Esophagus muscularis mucosa (tissue), 4 donors: ENCODE data around the gene UBR3. TPM values are rescaled to one million over a fixed set of nuclear protein-coding genes. Genes with fewer than 3 reads are reported as not detected.

Experiments used
- DNase-seq: peaks from one replicate; pipeline ENCODE4 v3.0.0-alpha.2; 2017; ENCODE audit errors: extremely low spot score
- H3K27ac ChIP-seq, 4 donors: fragments of 200-600 bp; sonication (generic); replicated peaks in 1 of 4; 1 replicate in 3 of 4; 2 replicates in 1 of 4; pipeline ENCODE4 v1.5.1; 2016 to 2019; ENCODE audit warnings: mild to moderate bottlenecking in 1 of 4
- H3K27me3 ChIP-seq, 4 donors: fragments of 200-600 bp; sonication (generic); one replicate each; pipeline versions ENCODE4 v1.5.1 to v1.6.0; 2016 to 2019
- H3K36me3 ChIP-seq, 4 donors: fragments of 200-600 bp; sonication (generic); one replicate each; pipeline ENCODE4 v1.5.1; 2016 to 2019
- H3K4me1 ChIP-seq, 4 donors: fragments of 200-600 bp; sonication (generic); one replicate each; pipeline ENCODE4 v1.5.1; 2016 to 2019
- H3K4me3 ChIP-seq, 4 donors: fragments of 200-600 bp; sonication (generic); 1 replicate in 2 of 4; 2 replicates in 2 of 4; pipeline ENCODE4 v1.5.1; 2016 to 2019; ENCODE audit warnings: mild to moderate bottlenecking in 4 of 4, moderate library complexity in 1 of 4
- H3K9me3 ChIP-seq, 4 donors: fragments of 200-600 bp; sonication (generic); 1 replicate in 3 of 4; 2 replicates in 1 of 4; pipeline ENCODE4 v1.5.1; 2016 to 2019
- EP300 ChIP-seq: sonication (generic); formaldehyde crosslinking; IDR thresholded peaks from one replicate; pipeline ENCODE4 v1.6.1; 2017; ENCODE audit warnings: antibody characterized with exemption
- POLR2A ChIP-seq: fragments of 450-650 bp; IDR thresholded peaks from one replicate; pipeline ENCODE4 v1.6.1; 2017; ENCODE audit warnings: antibody characterized with exemption, moderate library complexity, mild to moderate bottlenecking, low read depth
- POLR2AphosphoS5 ChIP-seq, 2 donors: sonication (generic); formaldehyde crosslinking; IDR thresholded peaks; one replicate each; pipeline ENCODE4 v1.6.1; 2017; ENCODE audit warnings: antibody characterized with exemption in 2 of 2
- WGBS: methylation state at CpG from one replicate; pipeline ENCODE4 v1.1.5; 2018; 5-methylcytosine and 5-hydroxymethylcytosine counted together
- intact Hi-C: fragments of 100-400 bp; cut with DNase I; formaldehyde crosslinking; loops from one replicate; pipeline ENCODE4 v1.15.1; 2023
- total RNA-seq, 4 donors: library from RNA; depleted of rRNA; stranded (reverse); fragments of >200 nt; gene quantifications; one replicate each; pipeline versions ENCODE4 v1.1.0 to v1.2.1, GENCODE V29; 2016
- TF ChIP-seq, protein P1 (sequence below), 3 experiments: fragments of 200-600 bp in 2 of 3; fragments of 450-650 bp in 1 of 3; sonication (generic) in 2 of 3; IDR thresholded peaks; one replicate each; pipeline ENCODE4 v1.5.1; 2017 to 2019; ENCODE audit warnings: antibody characterized with exemption in 3 of 3, mild to moderate bottlenecking in 2 of 3, moderate library complexity in 1 of 3

UBR3 gene
- total RNA-seq, 4 donors from 2014 or later: 46.1 to 80.2 (median 58.8) TPM

DNA sequence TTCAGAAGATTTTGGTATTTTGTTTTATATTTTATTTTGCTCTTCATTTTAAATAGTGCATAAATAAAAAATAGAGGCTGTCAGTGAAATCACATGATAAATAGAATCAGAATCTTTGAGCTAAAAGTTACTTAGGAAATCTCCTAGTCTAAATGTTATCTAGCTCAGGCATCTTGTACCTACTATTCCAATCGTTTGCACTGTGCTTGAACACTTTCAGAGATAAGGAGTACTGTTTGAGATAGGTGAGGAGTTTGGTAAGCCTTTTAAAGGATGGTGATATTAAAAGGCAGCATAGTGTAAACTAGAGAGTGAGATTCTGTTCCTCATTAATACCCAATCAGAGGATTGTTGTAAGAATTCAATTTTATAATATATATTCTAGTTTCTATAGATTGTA is 193.5 kb downstream of the UBR3 start:
- no peak overlapping the region for H3K4me3 ChIP-seq
- no peaks in the 10 kb centered on the region for H3K27me3 ChIP-seq
- no peak overlapping the region for H3K27ac ChIP-seq
- TF ChIP-seq POLR2AphosphoS5 (IDR thresholded peaks at IDR 0.05) (no peak), POLR2A (no peak), EP300 (no peak)
- TF ChIP-seq, protein P1, sequence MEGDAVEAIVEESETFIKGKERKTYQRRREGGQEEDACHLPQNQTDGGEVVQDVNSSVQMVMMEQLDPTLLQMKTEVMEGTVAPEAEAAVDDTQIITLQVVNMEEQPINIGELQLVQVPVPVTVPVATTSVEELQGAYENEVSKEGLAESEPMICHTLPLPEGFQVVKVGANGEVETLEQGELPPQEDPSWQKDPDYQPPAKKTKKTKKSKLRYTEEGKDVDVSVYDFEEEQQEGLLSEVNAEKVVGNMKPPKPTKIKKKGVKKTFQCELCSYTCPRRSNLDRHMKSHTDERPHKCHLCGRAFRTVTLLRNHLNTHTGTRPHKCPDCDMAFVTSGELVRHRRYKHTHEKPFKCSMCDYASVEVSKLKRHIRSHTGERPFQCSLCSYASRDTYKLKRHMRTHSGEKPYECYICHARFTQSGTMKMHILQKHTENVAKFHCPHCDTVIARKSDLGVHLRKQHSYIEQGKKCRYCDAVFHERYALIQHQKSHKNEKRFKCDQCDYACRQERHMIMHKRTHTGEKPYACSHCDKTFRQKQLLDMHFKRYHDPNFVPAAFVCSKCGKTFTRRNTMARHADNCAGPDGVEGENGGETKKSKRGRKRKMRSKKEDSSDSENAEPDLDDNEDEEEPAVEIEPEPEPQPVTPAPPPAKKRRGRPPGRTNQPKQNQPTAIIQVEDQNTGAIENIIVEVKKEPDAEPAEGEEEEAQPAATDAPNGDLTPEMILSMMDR (IDR thresholded peaks at IDR 0.05): no peak
- H3K4me1 ChIP-seq: peaks cover 5 to 17% (median 12%) of the 10 kb centered on the region in 4 donors
- intact Hi-C loops: no loop called here
- no peaks in the 10 kb centered on the region for H3K9me3 ChIP-seq
- DNase-seq: no peak
- peaks cover 0 to 12% (median 5%) of the 10 kb centered on the region in 4 donors for H3K36me3 ChIP-seq
- WGBS: 67% methylated on average over 1 of the region's 1 CpG

DNA sequence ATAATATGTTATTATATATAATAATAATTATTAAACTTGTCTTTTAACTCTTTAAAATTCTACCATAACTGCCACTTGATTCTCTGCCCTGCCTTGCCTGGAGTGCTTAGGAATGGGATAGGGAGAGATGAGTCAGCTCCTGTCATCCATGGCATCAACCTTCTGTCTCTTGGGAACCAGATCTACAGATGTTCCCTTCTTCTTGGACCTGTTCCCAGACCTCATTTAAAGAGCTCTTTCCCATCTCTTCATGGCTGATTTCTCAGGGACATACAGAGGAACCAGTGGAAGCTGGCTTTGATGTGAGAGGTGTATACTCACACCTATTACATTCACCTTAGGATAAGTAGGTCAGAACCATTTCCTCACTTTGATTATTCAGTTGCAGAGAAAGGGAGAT is 195.4 kb downstream of the UBR3 start:
- no peak for DNase-seq
- no peak for TF ChIP-seq POLR2A
- H3K9me3 ChIP-seq: no peaks in the 10 kb centered on the region
- intact Hi-C loops: no loop called here
- no peak overlapping the region for H3K4me3 ChIP-seq
- H3K36me3 ChIP-seq: peaks cover 0 to 12% (median 5%) of the 10 kb centered on the region in 4 donors
- H3K27ac ChIP-seq: no peak overlapping the region
- H3K4me1 ChIP-seq: peaks cover 5 to 14% (median 9%) of the 10 kb centered on the region in 4 donors
- no peaks in the 10 kb centered on the region for H3K27me3 ChIP-seq

DNA sequence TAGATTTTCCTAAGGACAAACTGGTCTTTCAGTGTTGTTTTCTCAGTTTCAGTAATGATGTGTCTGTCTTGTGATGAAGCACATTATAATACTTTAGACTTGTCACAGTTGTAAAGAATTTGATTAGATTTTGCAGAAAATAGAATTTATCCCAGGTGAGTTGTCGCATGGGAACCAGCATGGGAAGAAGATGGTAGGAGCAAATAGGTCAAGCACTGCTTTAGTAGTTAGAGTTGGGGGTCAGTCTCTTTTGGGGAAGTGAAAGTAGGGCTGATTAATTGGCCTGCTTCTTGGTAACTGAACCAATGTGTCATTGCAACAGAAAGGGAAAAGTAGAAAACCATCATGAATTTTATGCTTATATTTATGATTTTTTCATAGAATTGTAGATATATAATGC is 197.5 kb downstream of the UBR3 start:
- no peaks in the 10 kb centered on the region for H3K9me3 ChIP-seq
- no peak overlapping the region for H3K4me3 ChIP-seq
- H3K36me3 ChIP-seq: peaks cover 0 to 22% (median 10%) of the 10 kb centered on the region in 4 donors
- H3K27me3 ChIP-seq: no peaks in the 10 kb centered on the region
- no peak for DNase-seq
- intact Hi-C loops: no loop called here
- 95% methylated on average over 1 of the region's 1 CpG for WGBS
- no peak for TF ChIP-seq POLR2A
- no peak for TF ChIP-seq POLR2AphosphoS5 (IDR thresholded peaks at IDR 0.05)
- TF ChIP-seq, protein P1 (IDR thresholded peaks at IDR 0.05): no peak
- H3K4me1 ChIP-seq: no peaks in the 10 kb centered on the region
- no peak overlapping the region for H3K27ac ChIP-seq

DNA sequence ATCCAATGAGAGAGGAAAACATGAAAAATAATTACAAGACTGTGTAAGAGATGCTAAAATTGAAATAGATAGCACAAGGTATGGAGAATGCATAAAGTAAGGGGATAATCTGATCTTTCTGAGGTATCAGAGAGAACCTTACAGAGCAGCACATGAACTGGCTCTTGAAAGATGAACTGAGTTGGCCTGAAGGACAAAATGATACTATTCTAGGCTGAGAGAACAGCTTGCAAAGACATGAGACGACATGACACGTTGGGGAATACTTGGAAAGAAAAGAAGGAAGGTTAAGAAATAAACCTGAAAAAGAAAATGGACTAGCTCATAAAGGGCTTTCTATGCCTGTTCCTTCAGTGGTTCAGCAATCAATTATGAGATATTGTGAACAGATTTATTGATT is 198.0 kb downstream of the UBR3 start:
- TF ChIP-seq POLR2A: no peak
- TF ChIP-seq, protein P1 (IDR thresholded peaks at IDR 0.05): no peak
- TF ChIP-seq POLR2AphosphoS5 (IDR thresholded peaks at IDR 0.05): no peak
- TF ChIP-seq EP300: no peak
- Histone ChIP-seq H3K36me3 (peaks cover 0 to 27% (median 13%) of the 10 kb centered on the region in 4 donors), H3K27ac (no peak overlapping the region), H3K9me3 (no peaks in the 10 kb centered on the region), H3K4me3 (no peak overlapping the region), H3K27me3 (no peaks in the 10 kb centered on the region), H3K4me1 (no peaks in the 10 kb centered on the region)
- no peak for DNase-seq
- WGBS: 87% methylated on average over 2 of the region's 2 CpGs
- intact Hi-C loops: no loop called here

DNA sequence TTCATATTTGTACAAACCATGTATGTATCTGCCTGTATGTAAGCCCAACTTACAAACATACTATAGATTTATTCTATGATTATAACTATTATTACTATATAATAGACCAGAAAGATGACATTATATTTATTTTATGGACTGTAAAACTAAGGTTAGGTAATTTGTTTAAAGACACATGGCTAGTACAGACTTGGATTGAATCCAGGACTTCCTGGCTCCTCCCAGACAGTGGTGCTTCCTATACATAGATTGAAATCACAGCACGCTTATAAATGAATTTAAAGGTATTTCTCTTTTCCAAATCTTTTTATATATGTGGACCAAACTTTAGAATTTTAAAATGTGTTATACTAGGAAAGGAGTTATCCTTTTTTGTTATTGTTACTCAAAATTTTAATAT is 199.1 kb downstream of the UBR3 start:
- H3K9me3 ChIP-seq: no peaks in the 10 kb centered on the region
- peaks cover 0 to 39% (median 17%) of the 10 kb centered on the region in 4 donors for H3K36me3 ChIP-seq
- intact Hi-C loops: no loop called here
- no peak overlapping the region for H3K27ac ChIP-seq
- no peak overlapping the region for H3K4me3 ChIP-seq
- TF ChIP-seq POLR2A (no peak), POLR2AphosphoS5 (IDR thresholded peaks at IDR 0.05) (no peak), EP300 (no peak)
- TF ChIP-seq, protein P1 (IDR thresholded peaks at IDR 0.05): no peak
- no peaks in the 10 kb centered on the region for H3K27me3 ChIP-seq
- no peak for DNase-seq
- H3K4me1 ChIP-seq: no peaks in the 10 kb centered on the region
- 92% methylated on average over 1 of the region's 1 CpG for WGBS
